ENCODE data around the gene NT5C. TPM values are rescaled to one million over a fixed set of nuclear protein-coding genes. Genes with fewer than 3 reads are reported as not detected.

The NT5C gene
- total and polyA plus RNA-seq, 4 donors, result 27.2 to 61.0 (median 55.9) TPM

DNA sequence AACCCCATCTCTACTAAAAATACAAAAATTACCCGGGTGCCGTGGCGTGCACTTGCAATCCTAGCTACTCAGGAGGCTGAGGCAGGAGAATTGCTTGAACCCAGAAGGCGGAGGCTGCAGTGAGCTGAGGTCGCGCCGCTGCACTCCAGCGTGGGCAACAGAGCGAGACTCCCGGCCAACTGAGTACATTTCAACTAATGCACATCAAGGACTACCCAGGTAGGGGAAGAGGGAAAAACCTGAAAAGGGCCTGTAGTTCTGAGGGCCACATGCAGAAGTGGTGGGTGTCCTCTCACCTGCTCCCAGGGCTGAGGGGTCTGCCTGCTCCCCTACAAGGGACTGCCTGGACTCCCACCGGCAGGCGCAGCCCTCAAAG is 44.4 kb downstream of the NT5C start:
- H3K27me3 ChIP-seq (ENCODE audit: control insufficient read depth, insufficient read depth, low read length), result peaks cover 10% of the 10 kb centered on the region
- H3K9me3 ChIP-seq (ENCODE audit: control insufficient read depth, insufficient read depth, low read length), result no peaks in the 10 kb centered on the region
- H3K4me1 ChIP-seq (ENCODE audit: control insufficient read depth, insufficient read depth, low read length), result peaks cover 34% of the 10 kb centered on the region
- peak overlapping the region; percentile 22 for H3K4me3 ChIP-seq (ENCODE audit: low read depth, low read length)
- H3K36me3 ChIP-seq (ENCODE audit: control insufficient read depth, insufficient read depth, low read length), result no peaks in the 10 kb centered on the region
- WGBS (ENCODE audit: insufficient coverage), result 39% methylated on average over 3 of the region's 12 CpGs
- peak overlapping the region; percentile 63 for H3K27ac ChIP-seq (ENCODE audit: low read depth, low read length)
- no peak for DNase-seq (ENCODE audit: low read depth in 4 of 6, low spot score in 6 of 6)

GRCh38 chr17:75086496-75087181 is 44.9 kb downstream of the NT5C start:
- peaks cover 10% of the 10 kb centered on the region for H3K27me3 ChIP-seq (ENCODE audit: control insufficient read depth, insufficient read depth, low read length)
- 84% methylated on average over 13 of the region's 15 CpGs for WGBS (ENCODE audit: insufficient coverage)
- no peak overlapping the region for H3K27ac ChIP-seq (ENCODE audit: low read depth, low read length)
- no peaks in the 10 kb centered on the region for H3K36me3 ChIP-seq (ENCODE audit: control insufficient read depth, insufficient read depth, low read length)
- H3K4me3 ChIP-seq (ENCODE audit: low read depth, low read length), result no peak overlapping the region
- H3K9me3 ChIP-seq (ENCODE audit: control insufficient read depth, insufficient read depth, low read length), result no peaks in the 10 kb centered on the region
- DNase-seq (ENCODE audit: low read depth in 4 of 6, low spot score in 6 of 6), result no peak
- H3K4me1 ChIP-seq (ENCODE audit: control insufficient read depth, insufficient read depth, low read length), result peaks cover 32% of the 10 kb centered on the region

DNA sequence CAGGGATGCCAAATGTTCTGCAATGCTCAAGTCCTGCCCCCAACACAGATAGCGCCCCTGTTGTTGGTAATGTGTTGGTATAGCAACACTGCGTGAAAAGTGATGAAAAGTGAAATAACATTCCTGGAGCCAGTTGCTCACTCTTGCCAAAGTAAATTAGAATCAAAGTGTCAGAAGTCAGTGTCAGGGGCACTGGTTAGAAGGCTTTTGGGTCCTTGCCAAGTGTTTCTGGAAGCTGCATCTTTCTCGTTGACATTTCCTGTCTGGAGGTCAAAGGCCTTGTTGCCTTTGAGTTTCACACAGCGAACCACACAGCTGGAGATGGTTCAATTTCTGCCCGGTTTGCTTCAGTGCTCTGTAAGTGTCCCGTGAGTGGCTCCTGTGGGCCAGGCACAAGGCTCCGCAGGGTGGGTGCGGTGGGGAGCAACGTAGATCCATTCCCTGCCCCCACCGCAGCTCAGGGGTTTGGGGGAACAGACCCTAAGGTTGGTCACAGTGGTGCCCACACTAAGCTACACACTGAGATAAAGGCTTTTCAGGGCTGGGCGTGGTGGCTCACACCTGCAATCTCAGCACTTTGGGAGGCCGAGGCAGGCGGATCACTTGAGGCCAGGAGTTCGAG is 47.4 kb downstream of the NT5C start:
- Histone ChIP-seq H3K36me3 (ENCODE audit: control insufficient read depth, insufficient read depth, low read length) (no peaks in the 10 kb centered on the region), H3K27ac (ENCODE audit: low read depth, low read length) (no peak overlapping the region), H3K27me3 (ENCODE audit: control insufficient read depth, insufficient read depth, low read length) (peaks cover 10% of the 10 kb centered on the region), H3K4me1 (ENCODE audit: control insufficient read depth, insufficient read depth, low read length) (peaks cover 30% of the 10 kb centered on the region), H3K4me3 (ENCODE audit: low read depth, low read length) (no peak overlapping the region), H3K9me3 (ENCODE audit: control insufficient read depth, insufficient read depth, low read length) (no peaks in the 10 kb centered on the region)
- peak in 1 of 6 donors; percentile 69 for DNase-seq (ENCODE audit: low read depth in 4 of 6, low spot score in 6 of 6)
- 58% methylated on average over 12 of the region's 14 CpGs for WGBS (ENCODE audit: insufficient coverage)

DNA sequence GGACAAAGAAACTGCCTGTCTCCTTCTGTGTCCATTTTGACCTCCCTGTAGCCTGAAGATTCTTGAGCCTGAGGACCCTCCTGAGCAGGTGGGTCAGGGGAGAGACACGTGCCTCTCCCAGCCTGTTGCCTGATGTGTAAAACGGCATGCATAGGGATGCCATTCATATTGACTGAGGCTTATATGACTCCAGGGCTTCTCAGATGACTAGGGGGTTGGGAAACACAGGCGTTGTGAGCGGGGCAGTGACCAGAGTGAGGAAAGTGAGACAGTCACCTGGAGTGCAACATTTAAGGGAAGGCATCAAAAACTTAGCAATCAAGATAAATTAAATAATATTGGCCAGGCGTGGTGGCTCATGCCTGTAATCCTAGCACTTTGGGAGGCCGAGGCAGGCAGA is 48.9 kb downstream of the NT5C start:
- 45% methylated on average over 4 of the region's 6 CpGs for WGBS (ENCODE audit: insufficient coverage)
- DNase-seq (ENCODE audit: low read depth in 4 of 6, low spot score in 6 of 6), result no peak
- Histone ChIP-seq H3K27me3 (ENCODE audit: control insufficient read depth, insufficient read depth, low read length) (peaks cover 4% of the 10 kb centered on the region), H3K4me3 (ENCODE audit: low read depth, low read length) (no peak overlapping the region), H3K4me1 (ENCODE audit: control insufficient read depth, insufficient read depth, low read length) (peaks cover 29% of the 10 kb centered on the region), H3K27ac (ENCODE audit: low read depth, low read length) (no peak overlapping the region), H3K9me3 (ENCODE audit: control insufficient read depth, insufficient read depth, low read length) (no peaks in the 10 kb centered on the region), H3K36me3 (ENCODE audit: control insufficient read depth, insufficient read depth, low read length) (no peaks in the 10 kb centered on the region)

GRCh38 chr17:75081611-75082540 is 49.7 kb downstream of the NT5C start:
- 78% methylated on average over 11 of the region's 13 CpGs for WGBS (ENCODE audit: insufficient coverage)
- no peaks in the 10 kb centered on the region for H3K9me3 ChIP-seq (ENCODE audit: control insufficient read depth, insufficient read depth, low read length)
- H3K4me1 ChIP-seq (ENCODE audit: control insufficient read depth, insufficient read depth, low read length), result peaks cover 31% of the 10 kb centered on the region
- H3K27me3 ChIP-seq (ENCODE audit: control insufficient read depth, insufficient read depth, low read length), result peaks cover 2% of the 10 kb centered on the region
- H3K27ac ChIP-seq (ENCODE audit: low read depth, low read length), result no peak overlapping the region
- no peak overlapping the region for H3K4me3 ChIP-seq (ENCODE audit: low read depth, low read length)
- DNase-seq (ENCODE audit: low read depth in 4 of 6, low spot score in 6 of 6), result no peak
- H3K36me3 ChIP-seq (ENCODE audit: control insufficient read depth, insufficient read depth, low read length), result no peaks in the 10 kb centered on the region

Small RNA genes within 50 kb of the gene (small RNA-seq; reads per million reads assigned to genes)
- not detected for gene RF00019 (ENCODE audit: low replicate concordance)

Other genes with a start within 250 kb of the NT5C start
- gene FADS6, start 238.1 kb downstream of the NT5C start, total RNA-seq, result 1 to 10 TPM; 1.9 to 5.1 TPM
- 1 to 10 TPM; 7.5 to 8.7 TPM for gene FADS6, start 238.1 kb downstream of the NT5C start, polyA plus RNA-seq (ENCODE audit: insufficient read length in 2 of 2)
- under 1 TPM; 0.06 to 0.20 TPM for gene USH1G, start 208.5 kb downstream of the NT5C start, total RNA-seq
- gene USH1G, start 208.5 kb downstream of the NT5C start, polyA plus RNA-seq (ENCODE audit: insufficient read length in 2 of 2), result under 1 TPM; 0.41 to 0.42 TPM
- not detected for gene OTOP2, start 207.5 kb downstream of the NT5C start, total RNA-seq
- gene OTOP2, start 207.5 kb downstream of the NT5C start, polyA plus RNA-seq (ENCODE audit: insufficient read length in 2 of 2), result under 1 TPM in 1 of 2 donors, not detected in 1; 0.08 TPM
- gene OTOP3, start 195.8 kb downstream of the NT5C start, total RNA-seq, result not detected
- not detected for gene OTOP3, start 195.8 kb downstream of the NT5C start, polyA plus RNA-seq (ENCODE audit: insufficient read length in 2 of 2)
- gene HID1, start 159.0 kb downstream of the NT5C start, total RNA-seq, result 10 to 100 TPM; 12.3 to 16.5 TPM
- gene HID1, start 159.0 kb downstream of the NT5C start, polyA plus RNA-seq (ENCODE audit: insufficient read length in 2 of 2), result 10 to 100 TPM; 51.1 to 61.6 TPM
- gene CDR2L, start 144.1 kb downstream of the NT5C start, total RNA-seq, result 1 to 10 TPM; 7.3 to 8.0 TPM
- gene CDR2L, start 144.1 kb downstream of the NT5C start, polyA plus RNA-seq (ENCODE audit: insufficient read length in 2 of 2), result 10 to 100 TPM; 24.3 to 25.4 TPM
- gene MRPL58, start 119.1 kb downstream of the NT5C start, total RNA-seq, result 10 to 100 TPM; 13.0 to 35.5 TPM
- 10 to 100 TPM; 24.5 to 27.0 TPM for gene MRPL58, start 119.1 kb downstream of the NT5C start, polyA plus RNA-seq (ENCODE audit: insufficient read length in 2 of 2)
- gene ATP5PD, start 84.8 kb downstream of the NT5C start, total RNA-seq, result 100 to 1,000 TPM; 145 to 326 TPM
- 100 to 1,000 TPM; 303 to 304 TPM for gene ATP5PD, start 84.8 kb downstream of the NT5C start, polyA plus RNA-seq (ENCODE audit: insufficient read length in 2 of 2)
- 10 to 100 TPM; 31.9 to 45.6 TPM for gene KCTD2, start 84.5 kb downstream of the NT5C start, total RNA-seq
- 10 to 100 TPM; 66.8 to 72.3 TPM for gene KCTD2, start 84.5 kb downstream of the NT5C start, polyA plus RNA-seq (ENCODE audit: insufficient read length in 2 of 2)
- gene SLC16A5, start 43.8 kb downstream of the NT5C start, total RNA-seq, result 1 to 10 TPM; 2.4 to 8.7 TPM
- 1 to 10 TPM; 3.4 to 7.9 TPM for gene SLC16A5, start 43.8 kb downstream of the NT5C start, polyA plus RNA-seq (ENCODE audit: insufficient read length in 2 of 2)
- 1 to 10 TPM; 2.5 to 5.5 TPM for gene ARMC7, start 21.8 kb downstream of the NT5C start, total RNA-seq
- 10 to 100 TPM; 12.5 to 14.2 TPM for gene ARMC7, start 21.8 kb downstream of the NT5C start, polyA plus RNA-seq (ENCODE audit: insufficient read length in 2 of 2)
- 100 to 1,000 TPM in 1 of 2 donors, 10 to 100 TPM in 1; 79.8 to 116 TPM for gene JPT1, start 22.8 kb upstream of the NT5C start, total RNA-seq
- gene JPT1, start 22.8 kb upstream of the NT5C start, polyA plus RNA-seq (ENCODE audit: insufficient read length in 2 of 2), result 100 to 1,000 TPM; 319 to 353 TPM
- gene SUMO2, start 51.2 kb upstream of the NT5C start, total RNA-seq, result 100 to 1,000 TPM; 133 to 360 TPM
- 100 to 1,000 TPM; 557 to 562 TPM for gene SUMO2, start 51.2 kb upstream of the NT5C start, polyA plus RNA-seq (ENCODE audit: insufficient read length in 2 of 2)
- 10 to 100 TPM; 29.8 to 40.3 TPM for gene NUP85, start 73.9 kb upstream of the NT5C start, total RNA-seq
- 10 to 100 TPM; 44.9 to 63.0 TPM for gene NUP85, start 73.9 kb upstream of the NT5C start, polyA plus RNA-seq (ENCODE audit: insufficient read length in 2 of 2)
- 10 to 100 TPM; 12.1 to 19.8 TPM for gene GGA3, start 129.9 kb upstream of the NT5C start, total RNA-seq
- gene GGA3, start 129.9 kb upstream of the NT5C start, polyA plus RNA-seq (ENCODE audit: insufficient read length in 2 of 2), result 10 to 100 TPM; 53.4 to 57.5 TPM
- gene MRPS7, start 130.1 kb upstream of the NT5C start, total RNA-seq, result 10 to 100 TPM; 47.9 to 71.2 TPM
- gene MRPS7, start 130.1 kb upstream of the NT5C start, polyA plus RNA-seq (ENCODE audit: insufficient read length in 2 of 2), result 10 to 100 TPM; 70.3 to 73.5 TPM
- 10 to 100 TPM; 11.0 to 21.8 TPM for gene MIF4GD, start 139.5 kb upstream of the NT5C start, total RNA-seq
- gene MIF4GD, start 139.5 kb upstream of the NT5C start, polyA plus RNA-seq (ENCODE audit: insufficient read length in 2 of 2), result 10 to 100 TPM; 30.2 to 31.1 TPM
- 1 to 10 TPM; 6.7 to 9.3 TPM for gene SLC25A19, start 157.7 kb upstream of the NT5C start, total RNA-seq
- gene SLC25A19, start 157.7 kb upstream of the NT5C start, polyA plus RNA-seq (ENCODE audit: insufficient read length in 2 of 2), result 10 to 100 TPM in 1 of 2 donors, 1 to 10 TPM in 1; 9.0 to 11.7 TPM

Measured in spinal cord (tissue), 10 donors.